Endothelial cell (in vitro differentiated cells): Measurements from ENCODE around the gene EXOG. TPM values are rescaled to one million over a fixed set of nuclear protein-coding genes. Genes with fewer than 3 reads are reported as not detected.

ENCODE experiments used
- DNase-seq: peaks from one replicate; pipeline ENCODE4 v3.0.0; 2021; ENCODE audit warnings: low spot score
- H3K27ac Mint-ChIP-seq: one replicate; pipeline ENCODE4 v1.8.0; 2021; ENCODE audit warnings: mixed read lengths, inconsistent platforms; ENCODE audit not compliant: unreplicated experiment
- H3K27me3 Mint-ChIP-seq: one replicate; pipeline ENCODE4 v1.8.0; 2021; ENCODE audit warnings: mild to moderate bottlenecking, moderate library complexity, mixed read lengths, inconsistent platforms; ENCODE audit not compliant: unreplicated experiment
- H3K36me3 Mint-ChIP-seq: one replicate; pipeline ENCODE4 v1.8.0; 2021; ENCODE audit warnings: mild to moderate bottlenecking, low read depth, mixed read lengths, inconsistent platforms; ENCODE audit not compliant: unreplicated experiment
- H3K4me1 Mint-ChIP-seq: one replicate; pipeline ENCODE4 v1.8.0; 2021; ENCODE audit warnings: mild to moderate bottlenecking, mixed read lengths, inconsistent platforms; ENCODE audit not compliant: unreplicated experiment
- H3K4me3 Mint-ChIP-seq: one replicate; pipeline ENCODE4 v1.8.0; 2021; ENCODE audit warnings: mild to moderate bottlenecking, mixed read lengths, inconsistent platforms; ENCODE audit not compliant: unreplicated experiment
- H3K9me3 Mint-ChIP-seq: one replicate; pipeline ENCODE4 v1.8.0; 2021; ENCODE audit warnings: mixed read lengths, inconsistent platforms; ENCODE audit not compliant: unreplicated experiment
- total RNA-seq: library from RNA; stranded (reverse); fragmentation: NEBNext Ultra II Directional; extraction: Animal tissue kit (Norgen Biotek cat#: 25700); gene quantifications from one replicate; pipeline ENCODE4 v1.2.1, GENCODE V29; 2021; ENCODE audit not compliant: unreplicated experiment
- TF ChIP-seq, protein P1 (sequence below): fragments of 200-600 bp; sonication (generic); IDR thresholded peaks from one replicate; pipeline ENCODE4 v1.5.0; 2021; ENCODE audit warnings: antibody characterized with exemption; ENCODE audit not compliant: unreplicated experiment

EXOG gene
- total RNA-seq, 1 donor from 2014 or later, result 18.3 TPM

DNA sequence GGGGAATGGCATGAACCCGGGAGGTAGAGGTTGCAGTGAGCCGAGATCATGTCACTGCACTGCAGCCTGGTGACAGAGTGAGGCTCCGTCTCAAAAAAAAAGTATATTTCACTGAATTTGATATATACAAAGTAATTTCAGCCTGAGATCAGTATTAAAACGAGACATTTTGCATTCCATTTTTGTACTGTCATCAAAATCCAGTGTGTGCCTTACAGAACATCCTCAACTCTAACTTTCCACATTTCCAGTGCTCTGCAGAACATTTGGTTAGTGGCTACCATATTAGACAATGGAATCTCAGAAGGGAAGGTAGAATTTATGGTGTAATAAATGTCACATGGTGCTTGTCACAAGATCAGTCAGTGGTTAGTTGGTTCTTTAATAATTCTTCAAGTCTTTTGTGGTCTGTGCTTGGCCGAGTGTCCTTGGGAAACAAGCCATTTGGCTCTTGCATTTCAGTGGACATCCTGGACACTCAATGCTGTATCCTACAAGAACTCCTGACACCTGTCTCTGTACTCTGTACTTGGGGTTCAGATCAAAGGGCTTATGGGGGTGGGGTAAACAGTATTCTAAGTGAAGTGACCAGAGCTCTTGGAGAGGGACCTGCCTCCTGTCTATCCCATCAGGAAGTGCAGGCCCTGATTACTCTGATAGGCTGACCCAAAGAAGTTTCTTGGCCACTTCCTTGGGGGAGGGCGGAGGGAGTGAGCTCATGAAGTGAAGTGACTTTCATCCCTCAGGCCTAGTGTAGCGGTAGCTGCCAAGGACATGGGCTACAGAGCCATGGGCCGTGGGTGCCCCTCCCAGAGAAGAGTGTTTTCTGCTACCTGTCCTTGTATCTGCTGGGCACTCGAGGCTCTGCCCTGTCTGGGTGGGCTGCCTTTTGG is 38.8 kb upstream of the EXOG start:
- Mint-ChIP-seq H3K36me3 (peaks cover 4% of the 10 kb centered on the region), H3K4me3 (no peak overlapping the region), H3K27me3 (peaks cover 23% of the 10 kb centered on the region), H3K4me1 (peaks cover 48% of the 10 kb centered on the region), H3K27ac (no peak overlapping the region), H3K9me3 (no peaks in the 10 kb centered on the region)
- no peak for DNase-seq
- TF ChIP-seq, protein P1, sequence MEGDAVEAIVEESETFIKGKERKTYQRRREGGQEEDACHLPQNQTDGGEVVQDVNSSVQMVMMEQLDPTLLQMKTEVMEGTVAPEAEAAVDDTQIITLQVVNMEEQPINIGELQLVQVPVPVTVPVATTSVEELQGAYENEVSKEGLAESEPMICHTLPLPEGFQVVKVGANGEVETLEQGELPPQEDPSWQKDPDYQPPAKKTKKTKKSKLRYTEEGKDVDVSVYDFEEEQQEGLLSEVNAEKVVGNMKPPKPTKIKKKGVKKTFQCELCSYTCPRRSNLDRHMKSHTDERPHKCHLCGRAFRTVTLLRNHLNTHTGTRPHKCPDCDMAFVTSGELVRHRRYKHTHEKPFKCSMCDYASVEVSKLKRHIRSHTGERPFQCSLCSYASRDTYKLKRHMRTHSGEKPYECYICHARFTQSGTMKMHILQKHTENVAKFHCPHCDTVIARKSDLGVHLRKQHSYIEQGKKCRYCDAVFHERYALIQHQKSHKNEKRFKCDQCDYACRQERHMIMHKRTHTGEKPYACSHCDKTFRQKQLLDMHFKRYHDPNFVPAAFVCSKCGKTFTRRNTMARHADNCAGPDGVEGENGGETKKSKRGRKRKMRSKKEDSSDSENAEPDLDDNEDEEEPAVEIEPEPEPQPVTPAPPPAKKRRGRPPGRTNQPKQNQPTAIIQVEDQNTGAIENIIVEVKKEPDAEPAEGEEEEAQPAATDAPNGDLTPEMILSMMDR, result no peak

DNA sequence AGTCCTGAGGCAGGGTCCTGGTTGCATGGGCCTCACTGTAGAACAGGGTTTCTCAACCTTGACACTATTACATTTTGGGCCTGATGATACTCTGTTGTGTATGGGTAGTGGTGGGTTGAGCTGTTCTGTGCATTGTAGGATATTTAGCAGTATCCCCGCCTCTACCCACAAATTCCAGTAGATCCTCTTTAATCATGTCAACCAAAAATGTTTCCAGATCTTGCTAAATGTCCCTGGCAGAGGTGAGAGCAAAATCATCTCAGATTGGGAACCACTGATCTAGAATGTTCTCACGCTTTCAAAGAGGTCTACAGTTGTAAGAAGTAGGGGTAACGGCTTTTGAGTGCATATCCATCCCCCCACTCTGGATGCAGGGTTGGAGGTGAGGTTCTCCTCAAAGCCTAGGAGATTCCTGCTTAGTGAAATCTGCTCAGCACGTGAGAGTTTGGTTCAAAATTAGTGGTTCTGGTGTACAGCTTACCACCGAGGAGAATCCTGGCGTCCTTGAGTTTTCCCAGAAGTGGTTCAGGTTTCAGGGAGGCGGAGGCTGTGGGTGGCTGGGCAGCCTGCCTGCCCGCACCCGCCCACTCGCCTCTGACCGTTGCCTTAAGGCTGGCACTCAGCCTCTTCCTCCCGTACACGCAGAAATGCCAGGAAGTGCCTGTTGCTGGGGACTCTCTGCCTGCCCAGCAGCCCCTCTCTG is 37.2 kb upstream of the EXOG start:
- Mint-ChIP-seq H3K27ac (no peak overlapping the region), H3K36me3 (no peaks in the 10 kb centered on the region), H3K9me3 (no peaks in the 10 kb centered on the region), H3K27me3 (peaks cover 15% of the 10 kb centered on the region), H3K4me3 (no peak overlapping the region), H3K4me1 (peaks cover 40% of the 10 kb centered on the region)
- DNase-seq, result no peak
- TF ChIP-seq, protein P1, result no peak

DNA sequence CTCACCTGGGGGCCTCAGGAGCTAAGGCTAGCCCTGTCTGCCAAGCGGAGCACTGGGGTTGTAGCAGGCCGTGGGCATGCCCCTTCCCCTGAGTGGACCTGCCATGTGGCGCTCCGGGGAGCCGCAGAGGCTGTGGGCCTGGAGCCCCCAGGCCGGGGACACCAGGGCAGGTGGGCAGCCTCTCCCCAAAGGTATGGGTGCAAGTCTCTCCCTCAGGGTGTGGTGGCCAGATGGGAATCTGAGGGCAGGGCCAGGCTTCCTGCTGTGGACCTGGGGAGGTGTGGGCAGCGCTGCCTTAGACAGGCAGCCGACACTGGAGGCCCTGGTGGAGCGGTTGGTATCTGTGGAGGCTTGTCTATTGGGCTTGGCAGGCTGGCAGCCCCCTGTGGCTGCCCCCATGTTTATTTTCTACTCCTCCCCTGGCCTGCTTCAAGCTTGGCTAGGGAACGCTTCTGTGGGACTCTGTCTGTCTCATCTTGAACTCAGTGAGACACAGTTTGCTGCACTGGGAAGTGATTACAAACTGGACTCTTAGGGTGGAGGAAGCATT is 36.6 kb upstream of the EXOG start:
- H3K4me1 Mint-ChIP-seq, result peaks cover 38% of the 10 kb centered on the region
- H3K27ac Mint-ChIP-seq, result no peak overlapping the region
- H3K27me3 Mint-ChIP-seq, result peaks cover 13% of the 10 kb centered on the region
- H3K9me3 Mint-ChIP-seq, result no peaks in the 10 kb centered on the region
- no peak overlapping the region for H3K4me3 Mint-ChIP-seq
- no peaks in the 10 kb centered on the region for H3K36me3 Mint-ChIP-seq
- DNase-seq, result no peak
- TF ChIP-seq, protein P1, result no peak

DNA sequence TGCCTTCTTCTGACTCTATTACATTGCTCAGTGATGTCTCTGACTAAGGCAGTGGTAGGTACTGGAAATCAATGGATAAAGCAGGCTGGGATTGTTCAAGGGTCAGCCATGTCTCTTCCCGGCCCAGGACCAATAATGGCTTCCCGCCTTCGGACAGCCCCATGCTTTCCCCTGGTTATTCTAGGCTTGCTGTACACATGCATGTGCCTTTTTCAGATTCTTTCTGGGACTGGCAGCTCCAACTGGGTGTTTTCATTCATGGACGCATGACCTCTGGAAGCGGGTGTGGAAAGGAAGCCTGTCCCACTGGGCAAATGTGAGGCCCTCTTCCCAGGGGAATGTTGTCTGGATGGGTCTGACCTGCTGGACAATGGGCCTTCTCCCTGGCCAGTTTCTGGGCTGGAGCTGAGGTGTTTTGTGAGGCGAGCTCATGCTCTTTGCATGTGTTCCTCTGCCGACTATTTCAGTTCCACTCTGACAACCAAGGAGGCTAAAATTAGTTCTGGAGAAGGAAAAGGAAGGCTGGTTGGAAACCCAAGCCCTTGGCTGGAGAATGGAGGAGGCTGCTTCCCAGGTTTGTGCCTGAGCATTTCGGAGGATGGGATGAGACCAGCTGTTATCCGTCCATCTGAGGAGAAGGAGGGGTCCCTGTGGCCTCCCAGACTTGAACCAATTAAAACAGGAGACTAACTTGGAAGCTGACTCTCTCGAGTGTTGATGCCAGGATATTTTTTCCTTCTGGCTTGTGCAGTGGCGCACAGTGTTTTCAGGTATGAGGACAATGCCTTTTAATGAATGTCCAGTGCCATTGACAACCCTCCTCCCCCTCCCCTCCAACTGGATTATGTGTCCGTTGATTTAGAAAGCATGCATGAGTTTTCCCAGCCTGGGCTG is 35.5 kb upstream of the EXOG start:
- Mint-ChIP-seq H3K27ac (no peak overlapping the region), H3K9me3 (no peaks in the 10 kb centered on the region)
- TF ChIP-seq, protein P1, result no peak

More for the DNA sequence above, 35.5 kb upstream of the EXOG start:
- no peak for DNase-seq
- Mint-ChIP-seq H3K4me3 (peak overlapping the region; percentile 51), H3K27me3 (peaks cover 10% of the 10 kb centered on the region), H3K4me1 (peaks cover 37% of the 10 kb centered on the region), H3K36me3 (no peaks in the 10 kb centered on the region)
